CD14-positive monocyte (primary cell): ENCODE data around the gene CDK18. TPM values are rescaled to one million over a fixed set of nuclear protein-coding genes. Genes with fewer than 3 reads are reported as not detected.
A peak's percentile ranks its signal among the peaks of the same experiment; 100 is the strongest.

Experiments used
- DNase-seq, 3 donors: peaks; one replicate each; pipeline ENCODE4 v3.0.0-alpha.2; 2011 to 2022
- H2AFZ ChIP-seq: 2 replicates; pipeline ENCODE4 v1.6.0; 2012; ENCODE audit warnings: mild to moderate bottlenecking, low read depth, low read length, inconsistent platforms; ENCODE audit not compliant: insufficient read depth, poor library complexity, severe bottlenecking
- H3K27ac ChIP-seq, 2 donors: 1 replicate in 1 of 2; 2 replicates in 1 of 2; pipeline ENCODE4 v1.5.1; 2012 to 2013; ENCODE audit warnings: low read length in 2 of 2, control low read depth in 1 of 2, inconsistent platforms in 1 of 2, low read depth in 1 of 2, mild to moderate bottlenecking in 1 of 2
- H3K27me3 ChIP-seq, 2 donors: one replicate each; pipeline versions ENCODE4 v1.6.0 to v1.6.1; 2011 to 2013; ENCODE audit warnings: low read length in 2 of 2; ENCODE audit not compliant: control insufficient read depth in 2 of 2, insufficient read depth in 2 of 2
- H3K36me3 ChIP-seq, 2 donors: replicated peaks in 1 of 2; 1 replicate in 1 of 2; 2 replicates in 1 of 2; pipeline versions ENCODE4 v1.5.1 to v1.6.1; 2012 to 2013; ENCODE audit warnings: low read length in 2 of 2, control low read depth in 1 of 2, inconsistent platforms in 1 of 2, mild to moderate bottlenecking in 1 of 2; ENCODE audit not compliant: insufficient read depth in 2 of 2, control insufficient read depth in 1 of 2
- H3K4me1 ChIP-seq, 2 donors: 1 replicate in 1 of 2; 2 replicates in 1 of 2; pipeline versions ENCODE4 v1.5.1 to v1.6.1; 2012 to 2013; ENCODE audit warnings: low read length in 2 of 2, control low read depth in 1 of 2, inconsistent platforms in 1 of 2, mild to moderate bottlenecking in 1 of 2, moderate library complexity in 1 of 2; ENCODE audit not compliant: insufficient read depth in 2 of 2, control insufficient read depth in 1 of 2
- H3K4me2 ChIP-seq: replicated peaks from 2 replicates; pipeline ENCODE3; 2012; ENCODE audit warnings: low read length, moderate library complexity, mild to moderate bottlenecking; ENCODE audit not compliant: poor library complexity, severe bottlenecking; ENCODE audit errors: extremely low read depth
- H3K4me3 ChIP-seq, 3 experiments: fragments of 200-600 bp in 1 of 3; sonication (generic) in 1 of 3; replicated peaks in 1 of 3; 1 replicate in 2 of 3; 2 replicates in 1 of 3; pipeline ENCODE4 v1.5.1; 2011 to 2013; ENCODE audit warnings: low read length in 3 of 3, mild to moderate bottlenecking in 3 of 3, control low read depth in 2 of 3, low read depth in 2 of 3, inconsistent platforms in 1 of 3, moderate library complexity in 1 of 3
- H3K79me2 ChIP-seq: 2 replicates; pipeline ENCODE4 v1.6.0; 2012; ENCODE audit warnings: mild to moderate bottlenecking, control low read depth, inconsistent platforms, low read length, moderate library complexity; ENCODE audit not compliant: insufficient read depth
- H3K9ac ChIP-seq: 2 replicates; pipeline ENCODE4 v1.6.0; 2017; ENCODE audit warnings: low read length, mild to moderate bottlenecking; ENCODE audit not compliant: insufficient read depth, poor library complexity, severe bottlenecking
- H3K9me3 ChIP-seq, 2 donors: replicated peaks in 1 of 2; 1 replicate in 1 of 2; 2 replicates in 1 of 2; pipeline versions ENCODE4 v1.5.1 to v1.6.1; 2012 to 2013; ENCODE audit warnings: low read length in 2 of 2, control low read depth in 1 of 2; ENCODE audit not compliant: control insufficient read depth in 1 of 2, insufficient read depth in 1 of 2
- H4K20me1 ChIP-seq: 2 replicates; pipeline ENCODE4 v1.6.0; 2012; ENCODE audit warnings: mild to moderate bottlenecking, low read length, control low read depth, moderate library complexity; ENCODE audit not compliant: insufficient read depth
- H3K27ac Mint-ChIP-seq, 7 donors: one replicate each; pipeline ENCODE4 v1.8.0; 2020; ENCODE audit warnings: mild to moderate bottlenecking in 7 of 7, mixed read lengths in 7 of 7, moderate library complexity in 6 of 7, inconsistent platforms in 2 of 7
- H3K27me3 Mint-ChIP-seq, 3 donors: one replicate each; pipeline ENCODE4 v1.8.0; 2021 to 2022; ENCODE audit warnings: low read depth in 3 of 3, mild to moderate bottlenecking in 3 of 3, mixed read lengths in 3 of 3, moderate library complexity in 3 of 3, inconsistent platforms in 1 of 3
- H3K36me3 Mint-ChIP-seq, 2 donors: one replicate each; pipeline ENCODE4 v1.8.0; 2020; ENCODE audit warnings: mixed read lengths in 2 of 2, inconsistent platforms in 1 of 2, mild to moderate bottlenecking in 1 of 2
- H3K4me1 Mint-ChIP-seq: one replicate; pipeline ENCODE4 v1.8.0; 2020; ENCODE audit warnings: mild to moderate bottlenecking, mixed read lengths
- H3K4me3 Mint-ChIP-seq, 2 donors: one replicate each; pipeline ENCODE4 v1.8.0; 2020; ENCODE audit warnings: mild to moderate bottlenecking in 2 of 2, mixed read lengths in 2 of 2, moderate library complexity in 1 of 2
- H3K9me3 Mint-ChIP-seq, 7 donors: one replicate each; pipeline ENCODE4 v1.8.0; 2020 to 2022; ENCODE audit warnings: mixed read lengths in 7 of 7, mild to moderate bottlenecking in 6 of 7, moderate library complexity in 6 of 7, inconsistent platforms in 2 of 7
- CTCF ChIP-seq: fragments of 200-600 bp; IDR thresholded peaks from one replicate; pipeline ENCODE4 v1.8.0; 2022; ENCODE audit warnings: antibody characterized with exemption, mild to moderate bottlenecking
- WGBS: methylation state at CpG from one replicate; pipeline ENCODE4 v1.1.5; 2013; ENCODE audit warnings: missing lambda C conversion rate; ENCODE audit not compliant: insufficient coverage; 5-methylcytosine and 5-hydroxymethylcytosine counted together
- intact Hi-C, 2 donors: fragments of 100-400 bp; cut with micrococcal nuclease; formaldehyde crosslinking; loops; one replicate each; pipeline versions ENCODE4 v1.15.0 to v1.15.1; 2023
- polyA plus RNA-seq, 3 donors: library from polyadenylated mRNA; depleted of rRNA in 1 of 3; unstranded in 2 of 3; stranded (reverse) in 1 of 3; fragments of 300-500 nt in 2 of 3; fragments of >200 nt in 1 of 3; fragmentation: Illumina TruSeq in 2 of 3; gene quantifications; 1 replicate in 2 of 3; 2 replicates in 1 of 3; pipeline ENCODE4 v1.2.3, GENCODE V29; 2012 to 2021

Gene CDK18
- polyA plus RNA-seq, 3 donors, result 0.48 to 4.4 (median 0.66) TPM

- intact Hi-C loops, result no loop called here
- no peak for DNase-seq
- Mint-ChIP-seq H3K27me3 (peaks cover 5 to 7% (median 6%) of the 10 kb centered on the region in 3 donors), H3K36me3 (no peaks in the 10 kb centered on the region), H3K4me1 (peaks cover 22% of the 10 kb centered on the region), H3K4me3 (no peak overlapping the region), H3K9me3 (no peaks in the 10 kb centered on the region), H3K27ac (no peak overlapping the region)
- WGBS, result 85% methylated on average over 3 of the region's 3 CpGs
- Histone ChIP-seq H3K27ac (no peak overlapping the region), H3K79me2 (no peaks in the 10 kb centered on the region), H4K20me1 (no peaks in the 10 kb centered on the region), H3K9ac (no peak overlapping the region), H3K36me3 (no peaks in the 10 kb centered on the region), H3K27me3 (no peaks in the 10 kb centered on the region), H3K4me1 (peaks cover 12 to 20% of the 10 kb centered on the region in 2 donors), H3K9me3 (no peaks in the 10 kb centered on the region), H2AFZ (no peak overlapping the region), H3K4me2 (no peak overlapping the region), H3K4me3 (no peak overlapping the region)
- no peak for TF ChIP-seq CTCF
These were observed 2.2 kb upstream of the CDK18 start for GRCh38 chr1:205502111-205502810.

- 53% methylated on average over 2 of the region's 3 CpGs for WGBS
- H2AFZ ChIP-seq, result no peak overlapping the region
- H3K27me3 Mint-ChIP-seq, result peaks cover 5 to 7% (median 6%) of the 10 kb centered on the region in 3 donors
- no peaks in the 10 kb centered on the region for H3K79me2 ChIP-seq
- no peak overlapping the region for H3K4me3 ChIP-seq
- DNase-seq, result no peak
- no peak overlapping the region for H3K4me3 Mint-ChIP-seq
- no peak overlapping the region for H3K27ac ChIP-seq
- H3K9ac ChIP-seq, result no peak overlapping the region
- H3K27ac Mint-ChIP-seq, result peak overlapping the region in 1 of 7 donors; percentile 28
- H3K9me3 Mint-ChIP-seq, result no peaks in the 10 kb centered on the region
- peaks cover 12 to 20% of the 10 kb centered on the region in 2 donors for H3K4me1 ChIP-seq
- H4K20me1 ChIP-seq, result no peaks in the 10 kb centered on the region
- no peaks in the 10 kb centered on the region for H3K9me3 ChIP-seq
- no peaks in the 10 kb centered on the region for H3K36me3 Mint-ChIP-seq
- peaks cover 22% of the 10 kb centered on the region for H3K4me1 Mint-ChIP-seq
- H3K36me3 ChIP-seq, result no peaks in the 10 kb centered on the region
- intact Hi-C loops, result no loop called here
- TF ChIP-seq CTCF, result no peak
- H3K4me2 ChIP-seq, result no peak overlapping the region
- no peaks in the 10 kb centered on the region for H3K27me3 ChIP-seq
These were observed 1.5 kb upstream of the CDK18 start for GRCh38 chr1:205502992-205503391.
